Activated CD4-positive, alpha-beta memory T cell treated with anti-CD3 and anti-CD28 coated beads for 36 hours (primary cell): ENCODE results near the gene ASPHD2. TPM values are rescaled to one million over a fixed set of nuclear protein-coding genes. Genes with fewer than 3 reads are reported as not detected.
"Not testable (repeated sequence)": the region's sequence is repeated elsewhere in the genome, so short reads cannot be mapped to it uniquely, and the experiment has no call there.

Experiments used
- CTCF ChIA-PET: fragments of 350-600 bp; sonication (Branson Sonifier 250); formaldehyde crosslinking; loops from one replicate; lab custom pipeline; 2021; ENCODE audit warnings: antibody characterized with exemption, inconsistent platforms; lab: Charles Lee
- POLR2A ChIA-PET: fragments of 350-600 bp; sonication (Branson Sonifier 250); formaldehyde crosslinking; loops from one replicate; lab custom pipeline; 2021; ENCODE audit warnings: antibody characterized with exemption; lab: Charles Lee
- DNase-seq: peaks from one replicate; pipeline ENCODE4 v3.0.0-alpha.2; 2020
- H3K27ac Mint-ChIP-seq: one replicate; pipeline ENCODE4 v1.8.0; 2021; ENCODE audit warnings: mixed read lengths
- H3K27me3 Mint-ChIP-seq: one replicate; pipeline ENCODE4 v1.8.0; 2021; ENCODE audit warnings: mixed read lengths
- H3K36me3 Mint-ChIP-seq: one replicate; pipeline ENCODE4 v1.8.0; 2021; ENCODE audit warnings: mixed read lengths
- H3K4me1 Mint-ChIP-seq: one replicate; pipeline ENCODE4 v1.8.0; 2021; ENCODE audit warnings: low read depth, mixed read lengths
- H3K4me3 Mint-ChIP-seq: one replicate; pipeline ENCODE4 v1.8.0; 2021; ENCODE audit warnings: mild to moderate bottlenecking, mixed read lengths
- H3K9me3 Mint-ChIP-seq: one replicate; pipeline ENCODE4 v1.8.0; 2021; ENCODE audit warnings: mixed read lengths
- intact Hi-C: fragments of 100-400 bp; cut with micrococcal nuclease; formaldehyde crosslinking; loops from one replicate; pipeline ENCODE4 v1.15.1; 2023
- total RNA-seq, 2 experiments: library from RNA; stranded (reverse); gene quantifications; one replicate each; pipeline ENCODE4 v1.2.3, GENCODE V29; 2021

Gene ASPHD2
- total RNA-seq, 2 experiments from 2014 or later: 9.2 to 10.0 TPM

DNA sequence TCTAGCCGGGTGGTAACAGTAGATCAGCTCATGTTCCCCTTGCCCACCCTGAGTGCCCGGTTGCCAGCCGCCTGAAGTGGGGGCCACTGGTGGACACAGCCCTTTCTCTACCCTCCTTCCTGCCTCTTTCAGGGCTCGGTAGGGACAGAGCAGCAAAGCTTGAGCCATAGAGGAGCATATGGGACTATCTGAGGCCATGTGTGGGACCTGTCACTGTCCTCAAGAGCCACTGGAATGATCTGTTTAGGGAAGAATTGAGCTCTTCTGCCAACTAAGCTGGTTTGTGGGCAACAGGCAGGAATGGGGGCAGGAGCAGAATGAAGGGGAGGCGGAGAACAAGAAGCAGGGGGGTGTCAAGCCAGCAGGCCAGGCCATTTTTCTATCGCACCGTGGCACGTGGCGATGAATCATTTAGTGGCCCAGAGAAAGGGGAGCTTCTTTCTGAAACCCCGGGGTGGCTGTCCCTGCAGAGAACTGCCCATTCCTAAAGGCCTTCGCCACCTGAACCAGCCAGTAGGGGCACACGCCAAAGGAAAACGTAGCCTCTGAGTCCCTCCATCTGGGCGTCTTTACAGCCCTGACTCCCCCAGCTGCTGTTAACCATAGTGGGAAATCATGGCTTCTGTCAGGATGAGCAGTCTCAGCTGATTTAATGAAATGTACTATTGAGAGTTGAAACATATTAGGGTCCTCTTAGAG lies 8.8 kb downstream of the ASPHD2 start:
- H3K27ac Mint-ChIP-seq: no peak overlapping the region
- H3K27me3 Mint-ChIP-seq: no peaks in the 10 kb centered on the region
- ChIA-PET CTCF (no interaction called here), POLR2A (no interaction called here)
- intact Hi-C loops: no loop called here
- DNase-seq: no peak
- peaks cover 19% of the 10 kb centered on the region for H3K4me1 Mint-ChIP-seq
- no peaks in the 10 kb centered on the region for H3K9me3 Mint-ChIP-seq
- H3K36me3 Mint-ChIP-seq: peaks cover 18% of the 10 kb centered on the region
- no peak overlapping the region for H3K4me3 Mint-ChIP-seq

DNA sequence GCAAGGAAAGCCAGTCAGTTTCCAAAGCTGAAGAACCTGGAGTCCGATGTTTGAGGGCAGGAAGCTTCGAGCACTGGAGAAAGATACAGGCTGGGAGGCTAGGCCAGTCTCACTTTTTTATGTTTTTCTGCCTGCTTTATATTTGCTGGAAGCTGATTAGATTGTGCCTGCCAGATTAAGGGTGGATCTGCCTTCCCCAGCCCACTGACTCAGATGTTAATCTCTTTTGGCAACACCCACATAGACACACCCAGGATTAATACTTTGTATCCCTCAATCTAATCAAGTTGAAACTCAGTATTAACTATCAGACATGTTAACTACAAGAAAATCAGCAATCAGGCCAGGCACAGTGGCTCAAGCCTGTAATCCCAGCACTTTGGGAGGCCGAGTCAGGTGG lies 9.7 kb downstream of the ASPHD2 start:
- H3K9me3 Mint-ChIP-seq, H3K4me3 Mint-ChIP-seq, H3K27me3 Mint-ChIP-seq, DNase-seq, intact Hi-C loops, POLR2A ChIA-PET: not testable (repeated sequence)
- CTCF ChIA-PET: interaction anchor here (0.6 kb wide), 1 partner anchor 17 kb away, joined by 3 read pairs; no protein-coding TSS in a partner anchor
- Mint-ChIP-seq H3K36me3 (peaks cover 13% of the 10 kb centered on the region), H3K4me1 (peaks cover 17% of the 10 kb centered on the region), H3K27ac (peak overlapping the region; percentile 7)

DNA sequence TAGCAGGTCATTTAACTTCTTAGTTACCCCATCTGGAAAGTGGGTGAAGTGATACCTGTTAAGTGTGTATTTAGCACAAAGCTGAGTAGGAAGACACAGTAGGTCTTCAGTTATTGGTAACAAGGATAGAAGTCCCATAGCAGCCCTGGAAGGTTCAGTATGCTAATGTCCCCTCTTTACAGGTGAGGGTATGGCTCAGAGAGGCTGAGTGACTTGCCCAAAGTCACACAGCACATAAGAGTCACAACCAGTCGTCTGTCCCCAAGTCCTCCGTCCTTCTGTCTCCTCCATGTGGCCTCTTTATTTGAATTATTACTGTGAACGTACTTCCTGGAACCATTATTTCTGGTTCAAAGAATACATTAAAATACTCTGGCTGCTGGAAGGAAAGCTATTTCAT lies 10.5 kb downstream of the ASPHD2 start:
- Mint-ChIP-seq H3K4me3 (no peak overlapping the region), H3K36me3 (peaks cover 8% of the 10 kb centered on the region), H3K9me3 (no peaks in the 10 kb centered on the region), H3K27ac (no peak overlapping the region), H3K4me1 (peaks cover 17% of the 10 kb centered on the region), H3K27me3 (no peaks in the 10 kb centered on the region)
- DNase-seq: no peak
- POLR2A ChIA-PET: no interaction called here
- CTCF ChIA-PET: no interaction called here
- intact Hi-C loops: no loop called here

DNA sequence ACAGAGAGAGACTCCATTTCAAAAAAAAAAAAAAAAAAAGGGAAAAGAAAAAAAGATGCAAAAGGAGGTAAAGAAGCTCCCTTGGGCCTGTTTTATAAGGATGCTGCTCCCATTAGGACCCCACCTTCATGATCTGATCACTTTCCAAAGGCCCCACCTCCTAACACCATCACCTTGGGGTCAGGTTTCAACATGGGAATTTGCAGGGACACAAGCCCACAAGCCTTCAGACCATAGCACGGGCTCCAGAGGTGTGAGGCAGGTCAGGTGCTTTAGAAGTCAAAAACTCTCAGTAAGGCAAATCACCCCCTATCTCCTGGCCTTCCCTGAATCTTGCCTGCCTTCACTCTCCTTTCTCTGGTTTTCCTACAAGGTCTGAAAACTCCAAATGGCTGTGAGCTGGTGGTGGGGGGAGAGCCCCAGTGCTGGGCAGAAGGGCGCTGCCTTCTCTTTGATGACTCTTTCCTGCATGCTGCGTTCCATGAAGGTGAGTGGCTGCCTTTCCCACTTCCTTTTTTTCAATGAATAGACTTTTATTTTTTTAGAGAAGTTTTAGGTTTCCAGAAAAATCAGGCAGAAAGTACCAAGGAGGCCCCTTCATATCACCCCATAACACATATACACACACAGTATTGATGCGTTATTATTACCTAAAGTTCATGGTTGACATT lies 13.2 kb downstream of the ASPHD2 start:
- no peak for DNase-seq
- Mint-ChIP-seq H3K36me3 (peaks cover 4% of the 10 kb centered on the region), H3K4me3 (no peak overlapping the region), H3K9me3 (no peaks in the 10 kb centered on the region), H3K27me3 (no peaks in the 10 kb centered on the region), H3K27ac (no peak overlapping the region), H3K4me1 (peaks cover 2% of the 10 kb centered on the region)
- intact Hi-C loops: no loop called here
- POLR2A ChIA-PET: no interaction called here
- CTCF ChIA-PET: interaction anchor here (1.0 kb wide), 1 partner anchor 18 kb away, joined by 3 read pairs; no protein-coding TSS in a partner anchor

DNA sequence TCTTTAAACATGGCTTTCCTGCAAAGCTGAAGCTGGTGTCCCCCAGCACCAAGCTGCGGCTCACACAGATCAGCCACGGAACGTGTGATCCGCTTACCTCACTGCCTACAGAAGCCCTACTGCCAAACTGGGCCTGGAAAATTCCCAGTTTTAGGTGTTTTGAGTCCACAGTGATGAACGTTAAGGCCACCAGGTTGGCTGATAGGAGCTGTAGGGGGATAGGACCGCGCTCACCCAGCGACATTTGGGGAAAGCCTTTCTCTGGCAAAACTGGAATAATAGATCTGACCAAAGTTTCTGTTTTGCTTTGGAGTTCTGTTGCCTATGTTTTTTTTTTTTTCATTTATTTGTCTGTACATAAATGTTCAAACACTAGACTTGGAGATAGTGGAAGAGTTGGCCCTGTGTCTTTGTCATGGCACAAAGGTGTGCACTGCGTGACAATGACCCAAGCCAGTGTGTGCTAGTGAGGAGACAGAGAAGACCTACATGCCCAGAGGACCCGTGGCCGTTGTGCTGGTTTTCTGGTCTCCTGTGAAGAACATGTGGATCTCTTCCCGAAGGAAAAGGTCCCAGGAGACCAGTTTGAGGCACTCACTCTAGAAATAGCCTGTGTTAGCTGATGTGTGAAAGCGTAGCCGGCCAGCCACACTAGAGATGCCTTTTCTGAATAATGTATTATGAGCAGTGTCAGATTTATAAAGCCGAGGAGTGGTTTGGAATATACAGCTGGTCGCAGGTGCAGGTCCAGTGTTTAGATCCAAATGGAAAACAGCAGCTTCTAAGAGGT lies 15.0 kb downstream of the ASPHD2 start:
- no peak for DNase-seq
- POLR2A ChIA-PET: interaction anchor here (0.6 kb wide), 1 partner anchor 56 kb away, joined by 3 read pairs; no protein-coding TSS in a partner anchor
- intact Hi-C loops: no loop called here
- H3K27ac Mint-ChIP-seq: no peak overlapping the region
- H3K9me3 Mint-ChIP-seq: no peaks in the 10 kb centered on the region
- H3K4me3 Mint-ChIP-seq: no peak overlapping the region
- H3K4me1 Mint-ChIP-seq: no peaks in the 10 kb centered on the region
- peaks cover 4% of the 10 kb centered on the region for H3K36me3 Mint-ChIP-seq
- no peaks in the 10 kb centered on the region for H3K27me3 Mint-ChIP-seq
- CTCF ChIA-PET: no interaction called here

DNA sequence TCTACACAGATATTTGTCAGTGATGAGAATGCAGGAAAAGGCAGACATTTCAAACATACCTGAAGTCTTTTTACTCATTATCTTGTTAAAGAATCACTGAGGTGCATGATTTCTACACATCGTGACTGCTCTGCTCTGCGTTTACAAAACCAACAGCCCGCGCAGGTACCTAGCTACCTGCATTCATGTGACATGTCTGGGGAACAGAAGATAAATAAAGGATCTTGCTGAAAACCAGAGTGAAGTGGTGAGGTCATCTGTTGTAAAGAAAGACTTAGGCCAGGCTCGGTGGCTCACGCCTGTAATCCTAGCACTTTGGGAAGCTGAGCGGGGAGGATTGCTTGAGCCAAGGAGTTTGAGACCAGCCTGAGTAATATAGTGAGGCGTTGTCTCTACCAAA lies 15.7 kb downstream of the ASPHD2 start:
- Mint-ChIP-seq H3K4me1 (no peaks in the 10 kb centered on the region), H3K4me3 (no peak overlapping the region), H3K36me3 (peaks cover 4% of the 10 kb centered on the region), H3K9me3 (no peaks in the 10 kb centered on the region), H3K27ac (no peak overlapping the region), H3K27me3 (no peaks in the 10 kb centered on the region)
- intact Hi-C loops: no loop called here
- DNase-seq: no peak
- CTCF ChIA-PET: no interaction called here
- POLR2A ChIA-PET: no interaction called here

DNA sequence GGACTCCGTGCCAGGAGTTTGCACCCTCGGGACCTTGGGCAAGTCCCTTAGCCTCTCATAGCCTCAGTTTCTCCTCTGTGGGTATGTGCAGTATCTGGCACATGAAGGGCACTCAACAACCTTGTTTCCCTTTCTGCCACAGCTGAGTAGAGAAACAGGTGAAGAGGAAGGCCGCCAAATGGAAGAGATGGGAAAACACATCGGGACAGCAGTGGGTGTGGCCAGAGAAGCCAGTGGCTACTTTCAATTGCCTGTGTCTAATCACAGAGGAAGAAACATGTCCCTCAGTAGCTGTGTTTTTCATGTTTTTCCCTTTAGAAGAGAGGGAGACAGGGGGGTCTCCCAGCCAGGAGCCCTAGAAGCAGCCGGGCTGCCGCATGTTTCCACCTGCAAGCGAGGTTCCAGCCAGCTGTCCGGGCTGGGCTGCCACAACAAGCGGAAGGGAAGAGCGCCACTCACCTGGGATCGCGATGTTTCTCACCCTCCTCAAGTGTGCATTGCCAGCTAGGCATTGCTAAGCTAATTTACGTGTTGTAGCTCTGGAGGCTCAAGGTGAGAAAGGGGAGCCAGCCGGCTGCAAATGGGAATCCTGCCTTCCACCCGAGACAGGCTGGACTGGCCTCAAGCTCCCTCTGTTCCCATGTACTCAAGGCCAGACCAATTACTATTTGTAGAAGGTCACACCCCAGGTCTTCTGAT lies 16.7 kb downstream of the ASPHD2 start:
- H3K27ac Mint-ChIP-seq: no peak overlapping the region
- no peaks in the 10 kb centered on the region for H3K9me3 Mint-ChIP-seq
- H3K4me3 Mint-ChIP-seq: no peak overlapping the region
- no peaks in the 10 kb centered on the region for H3K4me1 Mint-ChIP-seq
- ChIA-PET CTCF (interaction anchor here (0.6 kb wide), 2 partner anchors 58 to 1319 kb away, joined by 3 to 4 read pairs; no protein-coding TSS in a partner anchor), POLR2A (no interaction called here)
- no peaks in the 10 kb centered on the region for H3K27me3 Mint-ChIP-seq
- H3K36me3 Mint-ChIP-seq: peaks cover 4% of the 10 kb centered on the region
- intact Hi-C loops: no loop called here
- DNase-seq: no peak

DNA sequence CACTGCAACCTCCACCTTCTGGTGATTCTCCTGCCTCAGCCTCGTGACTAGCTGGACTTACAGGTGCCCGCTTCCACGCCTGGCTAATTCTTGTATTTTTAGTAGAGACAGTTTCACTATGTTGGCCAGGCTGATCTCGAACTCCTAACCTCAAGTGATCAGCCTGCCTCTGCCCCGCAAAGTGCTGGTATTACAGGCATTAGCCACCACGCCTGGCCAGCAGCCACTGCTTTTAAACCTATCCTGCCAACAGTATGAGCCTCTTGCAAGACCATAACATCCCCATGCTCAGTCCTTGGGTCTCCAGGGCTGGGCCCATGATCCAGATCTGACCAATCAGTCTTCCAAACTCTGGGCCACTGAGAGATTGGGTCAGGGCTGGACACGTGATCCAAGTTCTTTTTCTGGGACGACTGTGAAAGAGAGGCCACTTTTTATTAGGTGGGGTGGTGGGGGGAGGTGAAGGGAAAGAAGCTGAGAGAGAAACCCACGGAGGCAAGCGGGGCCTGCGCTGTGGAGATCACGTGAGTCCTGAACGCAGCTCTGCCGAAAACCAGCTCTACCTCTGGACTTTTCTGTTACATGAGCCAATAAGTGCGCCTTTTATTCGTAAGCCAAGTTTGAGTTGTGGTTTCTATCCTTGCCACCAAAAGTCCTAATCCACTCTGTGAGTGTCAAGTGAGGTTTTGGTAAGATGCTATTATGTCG lies 17.9 kb downstream of the ASPHD2 start:
- no peaks in the 10 kb centered on the region for H3K4me1 Mint-ChIP-seq
- no peak for DNase-seq
- POLR2A ChIA-PET: no interaction called here
- no peaks in the 10 kb centered on the region for H3K27me3 Mint-ChIP-seq
- intact Hi-C loops: no loop called here
- H3K36me3 Mint-ChIP-seq: peaks cover 6% of the 10 kb centered on the region
- CTCF ChIA-PET: no interaction called here
- H3K4me3 Mint-ChIP-seq: no peak overlapping the region
- no peaks in the 10 kb centered on the region for H3K9me3 Mint-ChIP-seq
- no peak overlapping the region for H3K27ac Mint-ChIP-seq

DNA sequence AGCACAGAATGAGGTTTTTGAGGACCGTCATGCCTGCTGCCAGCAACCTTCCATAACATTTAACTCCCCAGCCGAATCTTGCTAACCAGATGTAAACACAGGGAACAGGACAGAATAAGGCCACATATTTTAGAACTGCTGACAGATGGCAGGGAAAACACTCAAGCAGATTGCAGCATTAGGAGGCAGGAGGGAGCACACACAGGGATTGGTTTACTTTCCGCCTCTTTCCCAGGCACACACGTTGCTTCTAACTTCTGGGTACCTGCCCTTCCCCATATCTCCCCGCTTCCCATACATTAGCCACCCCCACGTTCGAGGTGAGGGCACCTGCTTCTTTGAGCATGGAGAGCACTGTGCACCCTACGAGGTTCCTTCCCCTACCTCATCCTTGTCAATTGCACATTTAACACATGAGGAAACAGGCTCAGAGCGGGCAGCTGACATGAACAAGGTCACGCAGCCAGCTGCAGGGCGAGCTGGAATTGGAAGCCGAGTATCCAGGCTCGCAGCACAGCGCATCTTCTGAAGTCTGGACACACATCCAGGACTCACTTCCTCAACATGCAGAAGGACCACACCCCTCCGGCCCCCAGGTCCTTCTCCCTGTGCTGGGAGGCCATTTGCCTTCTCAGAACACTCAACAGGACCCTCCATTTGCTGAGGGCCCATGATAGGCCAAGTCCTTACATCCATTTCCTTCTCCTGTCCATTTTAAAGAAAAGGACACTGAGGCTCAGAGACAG lies 18.7 kb downstream of the ASPHD2 start:
- Mint-ChIP-seq H3K27me3 (no peaks in the 10 kb centered on the region), H3K4me3 (no peak overlapping the region), H3K27ac (no peak overlapping the region), H3K9me3 (no peaks in the 10 kb centered on the region), H3K4me1 (no peaks in the 10 kb centered on the region), H3K36me3 (peaks cover 12% of the 10 kb centered on the region)
- DNase-seq: no peak
- ChIA-PET CTCF (interaction anchor here (1.4 kb wide), 1 partner anchor 14 kb away, joined by 4 read pairs; no protein-coding TSS in a partner anchor), POLR2A (no interaction called here)
- intact Hi-C loops: no loop called here

DNA sequence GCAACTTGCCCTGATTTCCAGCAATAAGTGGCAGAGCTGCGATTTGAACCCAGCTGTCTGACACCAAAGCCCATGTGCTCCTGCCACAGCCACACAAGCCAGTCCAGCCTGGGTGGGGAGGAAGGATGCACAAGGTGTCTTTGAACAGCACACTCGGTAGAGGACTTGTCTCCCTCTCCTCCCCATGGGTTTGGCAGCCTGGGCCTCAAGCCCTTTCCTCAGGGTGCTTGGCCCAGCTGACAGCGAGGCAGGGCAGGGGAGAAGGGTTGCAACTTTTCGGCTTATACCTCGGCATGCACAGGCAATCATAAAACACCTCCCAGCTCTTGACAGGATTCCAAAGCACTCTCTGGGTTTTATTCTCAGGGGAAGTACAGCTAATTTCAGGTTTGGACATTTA lies 19.3 kb downstream of the ASPHD2 start:
- no peak overlapping the region for H3K4me3 Mint-ChIP-seq
- H3K36me3 Mint-ChIP-seq: peaks cover 12% of the 10 kb centered on the region
- H3K27me3 Mint-ChIP-seq: no peaks in the 10 kb centered on the region
- ChIA-PET CTCF (interaction anchor here (0.8 to 1.4 kb wide), 2 partner anchors 12 to 13 kb away, joined by 4 read pairs; no protein-coding TSS in a partner anchor), POLR2A (no interaction called here)
- no peaks in the 10 kb centered on the region for H3K9me3 Mint-ChIP-seq
- no peaks in the 10 kb centered on the region for H3K4me1 Mint-ChIP-seq
- intact Hi-C loops: no loop called here
- DNase-seq: no peak
- H3K27ac Mint-ChIP-seq: no peak overlapping the region

DNA sequence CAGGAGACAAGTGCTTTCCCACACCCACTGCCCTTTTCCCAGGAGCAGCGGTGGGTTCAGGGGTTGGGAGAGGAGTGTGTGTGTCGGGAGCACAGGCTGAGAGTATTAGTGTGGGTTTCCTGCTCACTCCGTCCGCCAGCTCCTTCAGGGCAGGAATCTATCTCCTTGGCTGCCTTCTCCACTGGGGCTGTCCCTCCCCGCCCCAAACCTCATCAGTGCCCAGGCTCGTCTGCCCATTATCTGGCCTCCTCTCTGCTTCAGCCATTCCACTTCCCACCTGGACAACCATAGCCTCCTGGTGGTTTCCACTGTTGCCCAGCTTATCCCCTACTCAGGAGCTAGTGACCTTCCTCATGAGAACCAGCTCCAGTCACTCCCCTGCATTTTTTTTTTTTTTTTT lies 19.9 kb downstream of the ASPHD2 start:
- Mint-ChIP-seq H3K27me3 (no peaks in the 10 kb centered on the region), H3K27ac (no peak overlapping the region), H3K4me3 (no peak overlapping the region), H3K9me3 (no peaks in the 10 kb centered on the region), H3K4me1 (no peaks in the 10 kb centered on the region), H3K36me3 (peaks cover 12% of the 10 kb centered on the region)
- intact Hi-C loops: no loop called here
- ChIA-PET CTCF (interaction anchor here (0.6 to 1.4 kb wide), 5 partner anchors 11 to 829 kb away, joined by 4 to 5 read pairs (median 4); no protein-coding TSS in a partner anchor), POLR2A (interaction anchor here (0.6 kb wide), 1 partner anchor 85 kb away, joined by 3 read pairs; no protein-coding TSS in a partner anchor)
- no peak for DNase-seq
